Motor neuron (in vitro differentiated cells): Measurements from ENCODE around the gene SPG11. TPM values are rescaled to one million over a fixed set of nuclear protein-coding genes. Genes with fewer than 3 reads are reported as not detected.
"Not testable (repeated sequence)": the region's sequence is repeated elsewhere in the genome, so short reads cannot be mapped to it uniquely, and the experiment has no call there.

Source experiments
- ATAC-seq, 8 experiments: fragments of 200-7000 bp; cut with Tn5 transposase; replicated peaks in 6 of 8; 2 replicates each; pipeline ENCODE4 v1.8.0; 2021; ENCODE audit warnings: mild to moderate bottlenecking in 8 of 8, moderate library complexity in 8 of 8
- H3K27ac ChIP-seq, 2 donors: fragments of 250-450 bp; sonication (Bioruptor Pico); 2 replicates each; pipeline ENCODE4 v1.9.0; 2021; ENCODE audit warnings: antibody characterized with exemption in 2 of 2, mild to moderate bottlenecking in 2 of 2, moderate library complexity in 1 of 2
- H3K4me1 ChIP-seq, 2 donors: fragments of 250-450 bp; sonication (Bioruptor Pico); replicated peaks in 1 of 2; 2 replicates each; pipeline ENCODE4 v1.6.1; 2021; ENCODE audit warnings: antibody characterized with exemption in 2 of 2, mild to moderate bottlenecking in 2 of 2, moderate library complexity in 1 of 2
- H3K4me3 ChIP-seq, 5 donors: fragments of 250-450 bp; sonication (Bioruptor Pico); 2 replicates each; pipeline ENCODE4 v1.9.0; 2021; ENCODE audit warnings: antibody characterized with exemption in 5 of 5, mild to moderate bottlenecking in 5 of 5, moderate library complexity in 4 of 5
- WGBS, 10 experiments: fragments of 450-650 bp; shearing (Covaris generic); methylation state at CpG; one replicate each; pipeline ENCODE4 v1.0.0; 2022; 5-methylcytosine and 5-hydroxymethylcytosine counted together
- in situ Hi-C, 9 experiments: fragments of 400-800 bp; cut with MboI; loops; one replicate each; pipeline ENCODE4 v1.15.0; 2021; ENCODE audit warnings: low sequenced_read_pairs in 9 of 9, low pct_unique_long_range_greater_than_20kb in 2 of 9; ENCODE audit not compliant: unreplicated experiment in 9 of 9
- total RNA-seq, 8 experiments: library from RNA; unstranded; fragments of 300-600 nt; gene quantifications; 2 replicates each; pipeline versions ENCODE4 v1.2.3 to v1.2.4, GENCODE V29; 2022

SPG11 gene
- total RNA-seq, 8 experiments from 2014 or later, result 31.0 to 91.1 (median 46.6) TPM

GRCh38 chr15:44565387-44566154 is 97.9 kb downstream of the SPG11 start:
- ATAC-seq, result no peak
- WGBS, 10 experiments, result 83 to 100% (median 98%) methylated on average over 1 to 5 of the region's 8 CpGs; no CpG with 5 or more reads in 2 of the 10 experiments
- H3K27ac ChIP-seq, result no peak overlapping the region

DNA sequence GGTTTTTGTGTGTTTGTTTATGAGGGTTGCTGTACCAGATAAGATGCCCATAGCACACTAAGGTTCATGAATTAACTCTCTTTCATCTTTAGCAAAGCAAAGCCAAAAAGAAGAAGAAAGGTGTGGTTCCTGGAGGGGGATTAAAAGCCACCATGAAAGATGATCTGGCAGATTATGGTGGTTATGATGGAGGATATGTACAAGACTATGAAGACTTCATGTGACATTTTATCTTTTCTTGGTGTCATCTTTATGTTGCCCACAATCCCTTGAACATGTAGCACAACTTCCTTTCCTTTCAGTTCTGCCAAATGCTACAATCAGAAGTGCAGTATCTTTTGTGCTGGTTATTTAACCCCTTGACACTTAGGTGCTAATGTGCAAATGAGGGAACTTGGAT is 102.5 kb downstream of the SPG11 start:
- H3K27ac ChIP-seq, ATAC-seq, H3K4me3 ChIP-seq, H3K4me1 ChIP-seq, in situ Hi-C loops: not testable (repeated sequence)

More at GRCh38 chr15:44565387-44566154, 97.9 kb downstream of the SPG11 start:
- Histone ChIP-seq H3K4me1 (no peaks in the 10 kb centered on the region), H3K4me3 (no peak overlapping the region)
- in situ Hi-C loops, result no loop called here

- in situ Hi-C loops, result no loop called here
- Histone ChIP-seq H3K4me3 (no peak overlapping the region), H3K27ac (no peak overlapping the region), H3K4me1 (no peaks in the 10 kb centered on the region)
- ATAC-seq, result no peak
- WGBS, 10 experiments, result 80 to 100% (median 96%) methylated on average over 2 to 4 of the region's 4 CpGs
These were observed 108.3 kb downstream of the SPG11 start for GRCh38 chr15:44554934-44555723.

DNA sequence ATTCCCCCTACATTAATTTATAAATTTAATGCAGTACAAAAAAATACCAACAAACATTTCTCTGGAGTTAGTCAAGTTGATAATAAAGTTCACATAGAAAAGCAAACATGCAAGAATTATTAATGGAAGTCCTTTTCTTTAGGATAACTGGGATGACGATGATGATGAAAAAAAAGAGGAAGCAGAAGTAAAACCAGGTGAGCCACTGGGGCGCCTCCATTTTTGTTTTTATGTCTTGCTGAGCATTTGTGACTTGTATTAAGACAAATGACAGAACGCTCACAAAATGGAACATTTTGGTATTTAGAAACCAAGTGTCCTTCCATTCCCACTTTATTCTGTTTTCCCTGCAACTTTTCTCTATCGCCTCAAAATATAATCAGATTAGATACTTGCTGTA is 112.7 kb downstream of the SPG11 start:
- 73 to 100% (median 96%) methylated on average over 2 to 4 of the region's 4 CpGs; no CpG with 5 or more reads in 1 of the 10 experiments for WGBS, 10 experiments
- Histone ChIP-seq H3K4me3 (no peak overlapping the region), H3K27ac (no peak overlapping the region), H3K4me1 (peaks cover 0 to 2% of the 10 kb centered on the region in 2 donors)
- ATAC-seq, result no peak
- in situ Hi-C loops, result no loop called here

- ATAC-seq, result peak in 3 of 8 experiments; percentile 44 to 80 (median 47)
- Histone ChIP-seq H3K4me3 (no peak overlapping the region), H3K4me1 (peaks cover 0 to 2% of the 10 kb centered on the region in 2 donors), H3K27ac (no peak overlapping the region)
- in situ Hi-C loops, result no loop called here
- 36 to 100% (median 79%) methylated on average over 1 to 3 of the region's 3 CpGs; no CpG with 5 or more reads in 2 of the 10 experiments for WGBS, 10 experiments
These were observed 113.2 kb downstream of the SPG11 start for GRCh38 chr15:44550256-44550655.

DNA sequence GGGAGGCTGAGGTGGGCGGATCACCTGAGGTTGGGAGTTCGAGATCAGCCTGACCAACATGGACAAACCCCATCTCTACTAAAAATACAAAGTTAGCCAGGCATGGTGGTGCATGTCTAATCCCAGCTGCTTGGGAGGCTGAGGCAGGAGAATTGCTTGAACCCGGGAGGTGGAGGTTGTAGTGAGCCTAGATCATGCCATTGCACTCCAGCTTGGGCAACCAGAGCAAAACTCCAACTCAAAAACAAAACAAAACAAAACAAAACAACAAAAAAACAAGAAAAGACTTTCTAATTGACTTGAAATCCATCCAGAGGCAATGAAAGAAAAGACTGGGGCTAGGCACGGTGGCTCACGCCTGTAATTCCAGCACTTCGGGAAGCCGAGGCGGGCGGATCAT is 114.3 kb downstream of the SPG11 start:
- in situ Hi-C loops, H3K4me1 ChIP-seq, ATAC-seq, H3K27ac ChIP-seq, H3K4me3 ChIP-seq: not testable (repeated sequence)
- WGBS, 10 experiments, result 94 to 100% (median 100%) methylated on average over 1 to 9 of the region's 9 CpGs; no CpG with 5 or more reads in 3 of the 10 experiments

GRCh38 chr15:44545913-44546802 is 117.3 kb downstream of the SPG11 start:
- ATAC-seq, result peak in 4 of 8 experiments; percentile 13 to 49 (median 23)
- peaks cover 0 to 2% of the 10 kb centered on the region in 2 donors for H3K4me1 ChIP-seq
- no peak overlapping the region for H3K4me3 ChIP-seq
- WGBS, 10 experiments, result 67 to 100% (median 79%) methylated on average over 1 to 5 of the region's 5 CpGs
- no peak overlapping the region for H3K27ac ChIP-seq
- in situ Hi-C loops, result no loop called here

DNA sequence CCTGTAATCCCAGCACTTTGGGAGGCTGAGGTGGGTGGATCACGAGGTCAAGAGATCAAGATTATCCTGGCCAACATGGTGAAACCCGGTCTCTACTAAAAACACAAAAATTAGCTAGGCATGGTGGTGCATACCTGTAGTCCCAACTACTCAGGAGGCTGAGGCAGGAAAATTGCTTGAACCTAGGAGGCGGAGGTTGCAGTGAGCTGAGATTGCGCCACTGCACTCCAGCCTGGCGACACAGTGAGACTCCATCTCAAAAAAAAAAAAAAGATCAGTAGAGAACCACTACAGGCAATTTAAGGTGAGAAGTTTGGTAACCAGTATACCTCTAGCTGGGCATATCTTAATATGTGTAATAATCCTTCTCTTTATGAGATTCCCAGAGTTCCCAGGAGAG is 118.7 kb downstream of the SPG11 start:
- H3K27ac ChIP-seq, H3K4me3 ChIP-seq, H3K4me1 ChIP-seq, in situ Hi-C loops: not testable (repeated sequence)
- ATAC-seq, result peak in 1 of 8 experiments; percentile 20
- WGBS, 10 experiments, result 80 to 100% (median 92%) methylated on average over 2 to 4 of the region's 5 CpGs; no CpG with 5 or more reads in 4 of the 10 experiments

GRCh38 chr15:44542596-44542995 is 120.9 kb downstream of the SPG11 start:
- in situ Hi-C loops, result no loop called here
- ATAC-seq, result no peak
- Histone ChIP-seq H3K4me1 (peaks cover 3 to 9% of the 10 kb centered on the region in 2 donors), H3K27ac (no peak overlapping the region), H3K4me3 (no peak overlapping the region)

- Histone ChIP-seq H3K4me1 (peaks cover 3 to 9% of the 10 kb centered on the region in 2 donors), H3K4me3 (no peak overlapping the region), H3K27ac (no peak overlapping the region)
- 80 to 100% (median 100%) methylated on average over 1 to 4 of the region's 4 CpGs; no CpG with 5 or more reads in 1 of the 10 experiments for WGBS, 10 experiments
- in situ Hi-C loops, result no loop called here
- no peak for ATAC-seq
These were observed 122.0 kb downstream of the SPG11 start for GRCh38 chr15:44541282-44541958.

GRCh38 chr15:44537735-44538240 is 125.7 kb downstream of the SPG11 start:
- ATAC-seq, result no peak
- WGBS, 10 experiments, result 2 to 50% (median 15%) methylated on average over 1 to 11 of the region's 13 CpGs
- in situ Hi-C loops, result no loop called here

More at GRCh38 chr15:44537735-44538240, 125.7 kb downstream of the SPG11 start:
- Histone ChIP-seq H3K4me1 (peaks cover 8 to 13% of the 10 kb centered on the region in 2 donors), H3K27ac (peak overlapping the region; percentile 89 to 94), H3K4me3 (peak overlapping the region; percentile 73 to 96 (median 92))
